HG03460 (cell line): ENCODE results near the gene ULBP2.
"Not testable (repeated sequence)": the region's sequence is repeated elsewhere in the genome, so short reads cannot be mapped to it uniquely, and the experiment has no call there.

Experiments used
- ATAC-seq: cut with Tn5 transposase; IDR thresholded peaks from one replicate; pipeline ENCODE4 v1.9.1; 2021; ENCODE audit not compliant: unreplicated experiment

The ULBP2 gene

GRCh38 chr6:149925974-149926777 lies 15.6 kb upstream of the ULBP2 start:
- ATAC-seq, result no peak

- not testable (repeated sequence) for ATAC-seq
Measured at GRCh38 chr6:149927025-149927424, 14.8 kb upstream of the ULBP2 start.

GRCh38 chr6:149929422-149929821 lies 12.4 kb upstream of the ULBP2 start:
- no peak for ATAC-seq

GRCh38 chr6:149931501-149931900 lies 10.3 kb upstream of the ULBP2 start:
- ATAC-seq, result no peak

GRCh38 chr6:149933036-149933435 lies 8.8 kb upstream of the ULBP2 start:
- no peak for ATAC-seq

GRCh38 chr6:149933461-149933860 lies 8.4 kb upstream of the ULBP2 start:
- no peak for ATAC-seq

GRCh38 chr6:149934249-149935156 lies 7.3 kb upstream of the ULBP2 start:
- no peak for ATAC-seq

- ATAC-seq, result no peak
Measured at GRCh38 chr6:149935246-149935645, 6.6 kb upstream of the ULBP2 start.

GRCh38 chr6:149935668-149936067 lies 6.1 kb upstream of the ULBP2 start:
- no peak for ATAC-seq

GRCh38 chr6:149936743-149937142 lies 5.1 kb upstream of the ULBP2 start:
- no peak for ATAC-seq

- ATAC-seq, result not testable (repeated sequence)
Measured at GRCh38 chr6:149938013-149938570, 3.7 kb upstream of the ULBP2 start.

- ATAC-seq, result peak; percentile 74
Measured at GRCh38 chr6:149938571-149939355, 3.1 kb upstream of the ULBP2 start.

- no peak for ATAC-seq
Measured at GRCh38 chr6:149939356-149939648, 2.5 kb upstream of the ULBP2 start.

- no peak for ATAC-seq
Measured at GRCh38 chr6:149939909-149940671, 1.7 kb upstream of the ULBP2 start.

GRCh38 chr6:149940672-149940982 lies 1.2 kb upstream of the ULBP2 start:
- no peak for ATAC-seq

GRCh38 chr6:149942461-149942829 lies 631 bp downstream of the ULBP2 start:
- ATAC-seq, result no peak

GRCh38 chr6:149943321-149943720 lies 1.5 kb downstream of the ULBP2 start:
- not testable (repeated sequence) for ATAC-seq

- not testable (repeated sequence) for ATAC-seq
Measured at GRCh38 chr6:149945276-149945675, 3.5 kb downstream of the ULBP2 start.

GRCh38 chr6:149946631-149947030 lies 4.8 kb downstream of the ULBP2 start:
- not testable (repeated sequence) for ATAC-seq

- ATAC-seq, result not testable (repeated sequence)
Measured at GRCh38 chr6:149947533-149947932, 5.7 kb downstream of the ULBP2 start.
